IMR-90 (cell line): ENCODE results near the gene PTRH2. TPM values are rescaled to one million over a fixed set of nuclear protein-coding genes. Genes with fewer than 3 reads are reported as not detected.
A peak's percentile ranks its signal among the peaks of the same experiment; 100 is the strongest.

Source experiments
- ATAC-seq: fragments of 200-7000 bp; cut with Tn5 transposase; 2 replicates; pipeline ENCODE4 v1.9.1; 2020; ENCODE audit warnings: low read depth, mild to moderate bottlenecking, moderate library complexity
- BruUV-seq: library from RNA; stranded (reverse); fragments of 400-500 nt; replicated peaks from 2 replicates; lab custom pipeline; 2021; lab: Mats Ljungman, UMichigan
- CTCF ChIA-PET: fragments of 300-600 bp; formaldehyde crosslinking; extraction: SDS; loops from one replicate; lab custom pipeline; 2021; ENCODE audit warnings: antibody characterized with exemption; lab: Yijun Ruan, JAX
- POLR2A ChIA-PET: fragments of 300-600 bp; sonication (Branson Sonifier 250); formaldehyde crosslinking; loops from one replicate; lab custom pipeline; 2022; ENCODE audit warnings: antibody characterized with exemption; ENCODE audit not compliant: unreplicated experiment; lab: Charles Lee
- DNase-seq: peaks from one replicate; pipeline ENCODE4 v3.0.0; 2013
- H2AFZ ChIP-seq: replicated peaks from 2 replicates; pipeline ENCODE3; 2013; ENCODE audit warnings: low read length, mild to moderate bottlenecking; ENCODE audit not compliant: poor library complexity
- H2AK5ac ChIP-seq: 2 replicates; pipeline ENCODE4 v1.6.1; 2013; ENCODE audit warnings: low read depth, low read length, inconsistent platforms
- H2AK9ac ChIP-seq: replicated peaks from 2 replicates; pipeline ENCODE3; 2013; ENCODE audit warnings: mild to moderate bottlenecking, low read depth, low read length, moderate library complexity; ENCODE audit not compliant: poor library complexity
- H2BK120ac ChIP-seq: 2 replicates; pipeline ENCODE4 v1.6.1; 2013; ENCODE audit warnings: low read depth, low read length, inconsistent platforms
- H2BK15ac ChIP-seq: 3 replicates; pipeline ENCODE4 v1.6.1; 2013; ENCODE audit warnings: low read depth, low read length, inconsistent platforms
- H2BK20ac ChIP-seq: 2 replicates; pipeline ENCODE4 v1.6.1; 2013; ENCODE audit warnings: low read depth, mild to moderate bottlenecking, inconsistent platforms, low read length, moderate library complexity
- H2BK5ac ChIP-seq: 2 replicates; pipeline ENCODE4 v1.6.1; 2013; ENCODE audit warnings: mild to moderate bottlenecking, low read depth, low read length, inconsistent platforms; ENCODE audit not compliant: poor library complexity, severe bottlenecking
- H3K14ac ChIP-seq: replicated peaks from 2 replicates; pipeline ENCODE4 v1.6.1; 2013; ENCODE audit warnings: low read depth, low read length, inconsistent platforms
- H3K18ac ChIP-seq: 2 replicates; pipeline ENCODE4 v1.6.1; 2013; ENCODE audit warnings: low read depth, low read length, control low read depth
- H3K23ac ChIP-seq: 2 replicates; pipeline ENCODE4 v1.6.1; 2013; ENCODE audit warnings: low read depth, low read length, inconsistent platforms
- H3K27ac ChIP-seq: 2 replicates; pipeline ENCODE4 v1.5.1; 2013; ENCODE audit warnings: mild to moderate bottlenecking, control low read depth, low read length; ENCODE audit not compliant: insufficient read depth
- H3K27me3 ChIP-seq: 2 replicates; pipeline ENCODE4 v1.6.1; 2013; ENCODE audit warnings: low read length; ENCODE audit not compliant: control insufficient read depth, insufficient read depth
- H3K36me3 ChIP-seq: 2 replicates; pipeline ENCODE4 v1.6.1; 2013; ENCODE audit warnings: low read length, mixed read lengths; ENCODE audit not compliant: control insufficient read depth, insufficient read depth
- H3K4ac ChIP-seq: 2 replicates; pipeline ENCODE4 v1.6.1; 2013; ENCODE audit warnings: low read depth, low read length, inconsistent platforms
- H3K4me1 ChIP-seq: 2 replicates; pipeline ENCODE4 v1.6.1; 2013; ENCODE audit warnings: low read length, mixed read lengths; ENCODE audit not compliant: control insufficient read depth, insufficient read depth
- H3K4me2 ChIP-seq: 2 replicates; pipeline ENCODE4 v1.6.1; 2013; ENCODE audit warnings: low read depth, mild to moderate bottlenecking, control low read depth, low read length, moderate library complexity
- H3K4me3 ChIP-seq: 2 replicates; pipeline ENCODE4 v1.5.1; 2013; ENCODE audit warnings: low read depth, mild to moderate bottlenecking, control low read depth, low read length, moderate library complexity; ENCODE audit not compliant: insufficient read depth
- H3K56ac ChIP-seq: 2 replicates; pipeline ENCODE4 v1.6.1; 2013; ENCODE audit warnings: low read length, inconsistent platforms; ENCODE audit not compliant: insufficient read depth; ENCODE audit errors: extremely low read depth
- H3K79me1 ChIP-seq, 2 experiments: 2 replicates each; pipeline ENCODE4 v1.6.1; 2013; ENCODE audit warnings: low read length in 2 of 2, inconsistent platforms in 1 of 2, low read depth in 1 of 2
- H3K9ac ChIP-seq: 2 replicates; pipeline ENCODE4 v1.6.1; 2013; ENCODE audit warnings: low read depth, low read length, control low read depth
- H3K9me1 ChIP-seq: 2 replicates; pipeline ENCODE4 v1.6.1; 2013; ENCODE audit warnings: low read length, inconsistent platforms; ENCODE audit not compliant: insufficient read depth
- H3K9me3 ChIP-seq: 2 replicates; pipeline ENCODE4 v1.6.1; 2013; ENCODE audit warnings: low read length; ENCODE audit not compliant: control insufficient read depth, insufficient read depth
- H4K20me1 ChIP-seq: 2 replicates; pipeline ENCODE4 v1.6.1; 2013; ENCODE audit warnings: low read length, inconsistent platforms; ENCODE audit not compliant: insufficient read depth
- H4K5ac ChIP-seq: 2 replicates; pipeline ENCODE4 v1.6.1; 2013; ENCODE audit warnings: mild to moderate bottlenecking, low read depth, low read length, control low read depth
- H4K8ac ChIP-seq, 2 experiments: 2 replicates each; pipeline ENCODE4 v1.6.1; 2013; ENCODE audit warnings: low read depth in 2 of 2, low read length in 2 of 2, control low read depth in 1 of 2, inconsistent platforms in 1 of 2
- H4K91ac ChIP-seq: 2 replicates; pipeline ENCODE4 v1.6.1; 2013; ENCODE audit warnings: low read depth, low read length, inconsistent platforms; ENCODE audit not compliant: insufficient read depth
- CHD1 ChIP-seq: IDR thresholded peaks from 2 replicates; pipeline ENCODE4 v1.6.1; 2012; ENCODE audit warnings: low read depth, low read length, improper control_type of control experiment
- ELK1 ChIP-seq: fragments of 150-350 bp; IDR thresholded peaks from 2 replicates; pipeline ENCODE4 v1.6.1; 2016; ENCODE audit warnings: low read depth, mild to moderate bottlenecking, low read length, moderate library complexity, borderline replicate concordance
- FOS ChIP-seq: fragments of 150-350 bp; IDR thresholded peaks from 2 replicates; pipeline ENCODE4 v1.6.1; 2016; ENCODE audit warnings: low read depth, low read length
- POLR2A ChIP-seq: IDR thresholded peaks from 2 replicates; pipeline ENCODE4 v1.6.1; 2012; ENCODE audit warnings: mild to moderate bottlenecking, low read depth, low read length
- dilution Hi-C: fragments of 300-500 bp; cut with HindIII; formaldehyde crosslinking; loops from one replicate; pipeline ENCODE4 v1.14.3; 2018; ENCODE audit warnings: low sequenced_read_pairs; ENCODE audit not compliant: unreplicated experiment
- in situ Hi-C: fragments of 300-500 bp; cut with MboI; formaldehyde crosslinking; loops from 3 replicates; pipeline ENCODE4 v1.14.3; 2019; ENCODE audit warnings: low sequenced_read_pairs, inconsistent platforms, mixed read lengths
- intact Hi-C: fragments of 100-400 bp; cut with micrococcal nuclease; formaldehyde crosslinking; loops from 2 replicates; pipeline ENCODE4 v1.10.0; 2022
- polyA plus RNA-seq, 3 experiments: library from polyadenylated mRNA; depleted of rRNA; stranded (reverse); fragments of >200 nt; gene quantifications; 2 replicates each; pipeline ENCODE4 v1.2.3, GENCODE V29; 2012; ENCODE audit warnings: low replicate concordance in 1 of 3
- total RNA-seq: library from RNA; depleted of rRNA; stranded (reverse); fragments of >200 nt; gene quantifications from 2 replicates; pipeline ENCODE4 v1.2.3, GENCODE V29; 2012; rRNA removed

PTRH2 gene
- total and polyA plus RNA-seq, 2 of the 4 experiments (the other 2 are of a cell fraction): 24.9 to 49.7 TPM

GRCh38 chr17:59649886-59650285 is 57.3 kb downstream of the PTRH2 start:
- Histone ChIP-seq H4K20me1 (peaks cover 63% of the 10 kb centered on the region; the same call in 1 of the 2 replicates), H3K36me3 (peaks cover 51% of the 10 kb centered on the region), H2BK5ac (no peak overlapping the region), H3K14ac (no peak overlapping the region), H3K4me3 (no peak overlapping the region), H2BK120ac (no peak overlapping the region), H3K9me3 (peaks cover 5% of the 10 kb centered on the region), H3K18ac (no peak overlapping the region), H3K4ac (no peak overlapping the region), H3K4me1 (peaks cover 5% of the 10 kb centered on the region; the same call in 1 of the 2 replicates), H3K23ac (no peak overlapping the region), H2AK9ac (no peak overlapping the region), H3K9me1 (peaks cover 2% of the 10 kb centered on the region; the same call in 1 of the 2 replicates), H3K27ac (no peak overlapping the region), H4K5ac (no peak overlapping the region), H3K27me3 (no peaks in the 10 kb centered on the region), H2BK15ac (no peak overlapping the region), H2AFZ (no peak overlapping the region), H4K8ac (no peak overlapping the region), H2BK20ac (no peak overlapping the region), H4K91ac (no peak overlapping the region), H3K4me2 (no peak overlapping the region), H2AK5ac (no peak overlapping the region), H3K79me1 (peaks cover 35 to 65% of the 10 kb centered on the region in 2 experiments), H3K56ac (no peak overlapping the region), H3K9ac (no peak overlapping the region)
- ATAC-seq (no peak), DNase-seq (peak; percentile 52)
- no TSS peak for BruUV-seq
- TF ChIP-seq CHD1 (no peak), POLR2A (no peak), ELK1 (no peak), FOS (no peak)
- POLR2A ChIA-PET: no interaction called here
- dilution Hi-C loops: no loop called here
- in situ Hi-C loops: no loop called here
- intact Hi-C loops: no loop called here
- CTCF ChIA-PET: interaction anchor here (1.6 kb wide), 1 partner anchor 129 kb away, joined by 3 read pairs; no protein-coding TSS in a partner anchor

Other genes starting within 250 kb of the PTRH2 start
- gene DHX40, start 141.8 kb downstream of the PTRH2 start, total RNA-seq: 44.4 and 54.2 TPM in 2 replicates
- gene DHX40, start 141.8 kb downstream of the PTRH2 start, polyA plus RNA-seq (2012; rRNA removed): 13.2 and 17.4 TPM in 2 replicates
- gene CLTC, start 87.5 kb downstream of the PTRH2 start, total RNA-seq: 576 and 641 TPM in 2 replicates
- 156 and 181 TPM in 2 replicates for gene CLTC, start 87.5 kb downstream of the PTRH2 start, polyA plus RNA-seq (2012; rRNA removed)
- gene VMP1, start 224 bp upstream of the PTRH2 start, total RNA-seq: 197 and 272 TPM in 2 replicates
- gene VMP1, start 224 bp upstream of the PTRH2 start, polyA plus RNA-seq (2012; rRNA removed): 59.9 and 89.8 TPM in 2 replicates
- 4.4 and 4.7 TPM in 2 replicates for gene TUBD1, start 185.5 kb upstream of the PTRH2 start, total RNA-seq
- 2.2 TPM in 2 replicates for gene TUBD1, start 185.5 kb upstream of the PTRH2 start, polyA plus RNA-seq (2012; rRNA removed)
- gene RPS6KB1, start 185.7 kb upstream of the PTRH2 start, total RNA-seq: 18.9 and 20.3 TPM in 2 replicates
- 9.7 and 11.7 TPM in 2 replicates for gene RPS6KB1, start 185.7 kb upstream of the PTRH2 start, polyA plus RNA-seq (2012; rRNA removed)